GM12875 (cell line): ENCODE data around the gene RNF32.
"Not testable (repeated sequence)": the region's sequence is repeated elsewhere in the genome, so short reads cannot be mapped to it uniquely, and the experiment has no call there.

ENCODE experiments used
- H3K4me3 ChIP-seq: one replicate; pipeline ENCODE4 v1.5.1; 2011; ENCODE audit warnings: low read depth, low read length, control low read depth
- TF ChIP-seq, protein P1 (sequence below): IDR thresholded peaks from 2 replicates; pipeline ENCODE4 v1.5.1; 2011; ENCODE audit warnings: low read depth, mild to moderate bottlenecking, control low read depth, inconsistent platforms, low read length, moderate library complexity, borderline replicate concordance; ENCODE audit not compliant: insufficient read depth

Gene RNF32

GRCh38 chr7:156625580-156625979 lies 15.0 kb upstream of the RNF32 start:
- TF ChIP-seq, protein P1, sequence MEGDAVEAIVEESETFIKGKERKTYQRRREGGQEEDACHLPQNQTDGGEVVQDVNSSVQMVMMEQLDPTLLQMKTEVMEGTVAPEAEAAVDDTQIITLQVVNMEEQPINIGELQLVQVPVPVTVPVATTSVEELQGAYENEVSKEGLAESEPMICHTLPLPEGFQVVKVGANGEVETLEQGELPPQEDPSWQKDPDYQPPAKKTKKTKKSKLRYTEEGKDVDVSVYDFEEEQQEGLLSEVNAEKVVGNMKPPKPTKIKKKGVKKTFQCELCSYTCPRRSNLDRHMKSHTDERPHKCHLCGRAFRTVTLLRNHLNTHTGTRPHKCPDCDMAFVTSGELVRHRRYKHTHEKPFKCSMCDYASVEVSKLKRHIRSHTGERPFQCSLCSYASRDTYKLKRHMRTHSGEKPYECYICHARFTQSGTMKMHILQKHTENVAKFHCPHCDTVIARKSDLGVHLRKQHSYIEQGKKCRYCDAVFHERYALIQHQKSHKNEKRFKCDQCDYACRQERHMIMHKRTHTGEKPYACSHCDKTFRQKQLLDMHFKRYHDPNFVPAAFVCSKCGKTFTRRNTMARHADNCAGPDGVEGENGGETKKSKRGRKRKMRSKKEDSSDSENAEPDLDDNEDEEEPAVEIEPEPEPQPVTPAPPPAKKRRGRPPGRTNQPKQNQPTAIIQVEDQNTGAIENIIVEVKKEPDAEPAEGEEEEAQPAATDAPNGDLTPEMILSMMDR = no peak
- no peak overlapping the region for H3K4me3 ChIP-seq

- TF ChIP-seq, protein P1 = no peak
- no peak overlapping the region for H3K4me3 ChIP-seq
Measured at GRCh38 chr7:156626220-156626895, 14.2 kb upstream of the RNF32 start.

DNA sequence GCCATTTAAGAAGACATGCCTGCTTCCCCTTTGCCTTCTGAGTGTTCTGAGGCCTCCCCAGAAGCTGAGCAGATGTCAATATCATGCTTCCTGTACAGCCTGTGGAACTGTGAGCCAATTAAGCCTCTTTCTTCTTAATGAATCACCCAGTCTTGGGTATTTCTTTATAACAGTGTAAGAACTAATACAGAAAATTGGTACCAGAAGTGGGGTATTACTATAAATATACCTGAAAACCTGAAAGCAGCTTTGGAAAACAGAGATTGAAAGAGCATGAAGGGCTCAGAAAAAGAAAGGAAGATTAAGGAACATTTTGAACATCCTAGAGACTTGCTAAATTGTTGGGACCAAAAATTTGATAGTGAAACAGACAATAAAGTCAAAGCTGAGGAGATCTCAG lies 12.0 kb upstream of the RNF32 start:
- H3K4me3 ChIP-seq = no peak overlapping the region
- TF ChIP-seq, protein P1 = no peak

DNA sequence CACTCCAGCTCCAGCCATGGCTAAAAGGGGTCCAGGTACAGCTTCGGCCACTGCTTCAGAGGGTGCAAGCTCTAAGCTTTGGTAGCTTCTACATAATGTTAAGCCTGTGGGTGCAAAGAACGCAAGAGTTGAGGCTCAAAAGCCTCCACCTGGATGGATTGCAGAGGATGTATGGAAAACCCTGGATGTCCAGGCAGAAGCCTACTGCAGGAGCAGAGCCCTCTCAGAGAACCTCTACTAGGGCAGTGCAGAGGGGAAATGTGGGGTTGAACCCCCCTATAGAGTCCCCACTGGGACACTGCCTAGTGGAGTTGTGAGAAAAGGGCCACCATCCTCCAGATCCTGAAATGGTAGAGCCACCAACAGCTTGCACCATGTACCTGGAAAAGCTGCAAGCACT lies 10.7 kb upstream of the RNF32 start:
- TF ChIP-seq, protein P1 = no peak

GRCh38 chr7:156634117-156634516 lies 6.5 kb upstream of the RNF32 start:
- no peak overlapping the region for H3K4me3 ChIP-seq
- TF ChIP-seq, protein P1 = no peak

More for the DNA sequence above, 10.7 kb upstream of the RNF32 start:
- no peak overlapping the region for H3K4me3 ChIP-seq

GRCh38 chr7:156635529-156636385 lies 4.8 kb upstream of the RNF32 start:
- TF ChIP-seq, protein P1 = no peak
- H3K4me3 ChIP-seq = no peak overlapping the region

GRCh38 chr7:156637093-156637492 lies 3.5 kb upstream of the RNF32 start:
- H3K4me3 ChIP-seq = not testable (repeated sequence)
